OCI-LY7 (cell line): ENCODE results near the gene SNCB.

ENCODE experiments used
- CTCF ChIP-seq: fragments of 200-600 bp; sonication (generic); conservative IDR thresholded peaks from 2 replicates; pipeline ENCODE4 v1.5.1; 2014; ENCODE audit warnings: mild to moderate bottlenecking, antibody characterized with exemption, low read length, moderate library complexity, mixed read lengths
- EZH2phosphoT487 ChIP-seq: fragments of 200-600 bp; sonication (generic); IDR thresholded peaks from 2 replicates; pipeline ENCODE4 v1.6.1; 2018; ENCODE audit warnings: low read depth, borderline replicate concordance, mild to moderate bottlenecking, mixed run types, antibody characterized with exemption, low read length, moderate library complexity, mixed read lengths

GRCh38 chr5:176648474-176649194 lies 18.3 kb upstream of the SNCB start:
- TF ChIP-seq CTCF (no peak), EZH2phosphoT487 (no peak)
